ENCODE measurements around the gene MPC2.

GRCh38 chr1:167890400-167890799 is 46.5 kb downstream of the MPC2 start:
- TF ChIP-seq POLR2A (IDR thresholded peaks at IDR 0.05; ENCODE audit: low read length) (no peak), GATA1 (IDR thresholded peaks at IDR 0.05; ENCODE audit: low read depth, low read length) (no peak)
